Esophagus squamous epithelium (tissue), 5 donors: Measurements from ENCODE around the gene NAV2. TPM values are rescaled to one million over a fixed set of nuclear protein-coding genes. Genes with fewer than 3 reads are reported as not detected.

Source experiments
- DNase-seq: peaks from one replicate; lab custom pipeline; 2025; lab: John Stamatoyannopoulos, UW
- H3K27ac ChIP-seq, 4 donors: fragments of 200-600 bp; sonication (generic); one replicate each; pipeline ENCODE4 v1.5.1; 2016 to 2019; ENCODE audit warnings: mild to moderate bottlenecking in 1 of 4
- H3K27me3 ChIP-seq, 4 donors: fragments of 200-600 bp; sonication (generic); 1 replicate in 3 of 4; 2 replicates in 1 of 4; pipeline versions ENCODE4 v1.5.1 to v1.6.0; 2017 to 2021; ENCODE audit warnings: antibody characterized with exemption in 1 of 4
- H3K36me3 ChIP-seq, 3 donors: fragments of 200-600 bp; sonication (generic); one replicate each; pipeline ENCODE4 v1.5.1; 2016 to 2019
- H3K4me1 ChIP-seq, 3 donors: fragments of 200-600 bp; sonication (generic); one replicate each; pipeline ENCODE4 v1.5.1; 2017 to 2019
- H3K4me3 ChIP-seq, 4 donors: fragments of 200-600 bp; sonication (generic); 1 replicate in 3 of 4; 2 replicates in 1 of 4; pipeline ENCODE4 v1.5.1; 2016 to 2019; ENCODE audit warnings: mild to moderate bottlenecking in 2 of 4, moderate library complexity in 1 of 4
- H3K9me3 ChIP-seq, 3 donors: fragments of 200-600 bp; sonication (generic); one replicate each; pipeline ENCODE4 v1.5.1; 2016 to 2019
- POLR2A ChIP-seq, 4 donors: fragments of 450-650 bp; IDR thresholded peaks; one replicate each; pipeline ENCODE4 v1.6.1; 2017; ENCODE audit warnings: antibody characterized with exemption in 4 of 4, mild to moderate bottlenecking in 4 of 4, moderate library complexity in 3 of 4
- WGBS, 2 donors: methylation state at CpG; one replicate each; pipeline ENCODE4 v1.1.5; 2018; 5-methylcytosine and 5-hydroxymethylcytosine counted together
- intact Hi-C: fragments of 100-400 bp; cut with DNase I; formaldehyde crosslinking; loops from one replicate; pipeline ENCODE4 v1.15.0; 2022
- total RNA-seq, 4 donors: library from RNA; depleted of rRNA; stranded (reverse); fragments of >200 nt; gene quantifications; one replicate each; pipeline ENCODE4 v1.1.0, GENCODE V29; 2016
- TF ChIP-seq, protein P1 (sequence below), 6 experiments: fragments of 450-650 bp in 4 of 6; fragments of 200-600 bp in 2 of 6; sonication (generic) in 2 of 6; IDR thresholded peaks; one replicate each; pipeline ENCODE4 v1.5.1; 2016 to 2019; ENCODE audit warnings: antibody characterized with exemption in 6 of 6, mild to moderate bottlenecking in 4 of 6, moderate library complexity in 4 of 6
- donor health status: DM: yes; HTN: yes; CAD: no.

NAV2 gene
- total RNA-seq, 4 donors from 2014 or later, result 4.9 to 19.1 (median 14.6) TPM

DNA sequence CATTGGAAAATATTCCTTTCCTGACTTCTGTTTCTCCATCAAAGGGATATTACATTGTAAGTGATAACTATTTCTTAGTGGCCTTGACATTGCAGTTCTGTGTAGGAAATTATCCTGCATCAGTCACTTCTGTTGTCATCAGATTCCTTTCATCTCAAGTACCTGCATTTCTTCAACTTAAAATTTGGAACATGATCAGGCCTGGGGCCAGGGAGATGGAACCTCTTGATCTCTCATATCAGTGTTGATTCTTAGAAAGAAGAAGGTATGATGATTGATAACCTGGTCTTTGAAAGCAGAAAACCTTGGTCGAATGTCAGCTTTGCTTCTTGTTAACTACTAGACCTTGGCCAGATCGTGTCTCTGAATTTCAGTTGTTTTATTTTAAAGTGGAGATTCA is 93.6 kb downstream of the NAV2 start:
- Histone ChIP-seq H3K4me3 (no peak overlapping the region), H3K27ac (no peak overlapping the region), H3K4me1 (peaks cover 1 to 41% (median 24%) of the 10 kb centered on the region in 3 donors), H3K9me3 (no peaks in the 10 kb centered on the region), H3K27me3 (no peaks in the 10 kb centered on the region), H3K36me3 (no peaks in the 10 kb centered on the region)
- DNase-seq, result no peak
- no peak for TF ChIP-seq POLR2A (IDR thresholded peaks at IDR 0.05)
- TF ChIP-seq, protein P1, sequence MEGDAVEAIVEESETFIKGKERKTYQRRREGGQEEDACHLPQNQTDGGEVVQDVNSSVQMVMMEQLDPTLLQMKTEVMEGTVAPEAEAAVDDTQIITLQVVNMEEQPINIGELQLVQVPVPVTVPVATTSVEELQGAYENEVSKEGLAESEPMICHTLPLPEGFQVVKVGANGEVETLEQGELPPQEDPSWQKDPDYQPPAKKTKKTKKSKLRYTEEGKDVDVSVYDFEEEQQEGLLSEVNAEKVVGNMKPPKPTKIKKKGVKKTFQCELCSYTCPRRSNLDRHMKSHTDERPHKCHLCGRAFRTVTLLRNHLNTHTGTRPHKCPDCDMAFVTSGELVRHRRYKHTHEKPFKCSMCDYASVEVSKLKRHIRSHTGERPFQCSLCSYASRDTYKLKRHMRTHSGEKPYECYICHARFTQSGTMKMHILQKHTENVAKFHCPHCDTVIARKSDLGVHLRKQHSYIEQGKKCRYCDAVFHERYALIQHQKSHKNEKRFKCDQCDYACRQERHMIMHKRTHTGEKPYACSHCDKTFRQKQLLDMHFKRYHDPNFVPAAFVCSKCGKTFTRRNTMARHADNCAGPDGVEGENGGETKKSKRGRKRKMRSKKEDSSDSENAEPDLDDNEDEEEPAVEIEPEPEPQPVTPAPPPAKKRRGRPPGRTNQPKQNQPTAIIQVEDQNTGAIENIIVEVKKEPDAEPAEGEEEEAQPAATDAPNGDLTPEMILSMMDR (IDR thresholded peaks at IDR 0.05), result no peak
- WGBS, 2 donors, result 71 to 73% methylated on average over 2 of the region's 2 CpGs
- intact Hi-C loops, result no loop called here

DNA sequence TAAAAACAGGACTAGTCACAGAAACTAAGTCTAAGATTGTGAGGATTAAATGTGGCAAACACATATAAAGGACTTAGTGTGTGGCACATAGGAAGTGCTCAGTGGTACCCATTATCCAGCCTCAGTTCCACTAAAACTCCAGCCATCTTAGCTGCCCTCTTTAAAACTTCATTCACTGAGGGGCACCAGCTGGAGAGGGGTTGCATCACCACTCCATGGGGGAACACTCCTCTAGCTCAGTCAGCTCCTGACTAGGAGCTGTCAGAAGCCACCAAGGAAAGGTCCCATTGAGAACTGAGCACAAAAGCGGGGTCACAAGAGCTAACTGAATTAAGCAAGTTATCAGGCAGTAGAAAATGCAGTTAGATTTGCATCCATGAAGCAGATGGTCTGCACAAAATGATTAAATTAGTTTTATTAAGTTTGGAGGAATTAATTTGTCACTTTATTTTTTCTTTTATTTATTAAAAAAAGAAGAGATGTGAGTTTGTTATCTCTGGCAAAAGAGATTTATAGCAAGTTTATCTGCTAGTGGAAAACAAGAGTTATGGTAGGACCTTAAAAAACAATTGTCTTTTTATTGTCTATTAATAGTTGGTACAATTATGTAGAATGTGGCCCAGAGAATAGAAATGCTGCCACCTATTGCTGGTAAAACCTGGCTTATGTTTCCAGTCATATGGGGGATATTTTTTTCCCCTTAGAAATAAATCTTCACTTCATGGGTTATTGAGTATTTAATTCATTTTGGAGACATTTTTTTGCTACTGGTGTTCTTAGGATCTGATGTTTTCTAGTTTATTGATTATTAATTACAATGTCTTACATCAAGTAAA is 95.7 kb downstream of the NAV2 start:
- H3K27me3 ChIP-seq, result no peaks in the 10 kb centered on the region
- DNase-seq, result no peak
- H3K9me3 ChIP-seq, result no peaks in the 10 kb centered on the region
- H3K27ac ChIP-seq, result no peak overlapping the region
- WGBS, 2 donors, result 73 to 79% methylated on average over 1 of the region's 1 CpG
- no peak for TF ChIP-seq POLR2A (IDR thresholded peaks at IDR 0.05)
- TF ChIP-seq, protein P1 (IDR thresholded peaks at IDR 0.05), result peak in 2 of 6 experiments; percentile 7 to 18
- H3K36me3 ChIP-seq, result no peaks in the 10 kb centered on the region
- intact Hi-C loops, result no loop called here
- H3K4me3 ChIP-seq, result no peak overlapping the region
- peaks cover 0 to 26% (median 8%) of the 10 kb centered on the region in 3 donors for H3K4me1 ChIP-seq

DNA sequence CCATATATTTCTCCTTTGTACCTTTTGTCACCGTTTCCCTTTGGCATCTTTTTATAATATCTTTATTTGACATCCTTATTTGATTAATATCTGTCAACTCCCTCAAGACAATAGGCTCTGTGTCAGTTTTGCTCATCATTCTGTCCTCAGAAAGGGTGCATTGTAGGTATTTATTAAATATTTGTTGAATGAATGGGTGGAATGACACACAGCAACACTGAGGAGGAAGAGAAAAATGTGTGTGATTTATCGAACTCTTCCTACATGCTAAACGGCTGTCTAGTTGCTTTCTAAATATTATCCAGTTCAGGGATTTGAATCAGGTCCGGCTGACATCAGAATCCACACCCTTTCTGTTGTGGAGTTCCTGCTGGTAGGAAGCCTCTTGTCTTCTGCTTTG is 98.2 kb downstream of the NAV2 start:
- no peak overlapping the region for H3K27ac ChIP-seq
- H3K9me3 ChIP-seq, result no peaks in the 10 kb centered on the region
- 79 to 82% methylated on average over 4 of the region's 4 CpGs for WGBS, 2 donors
- H3K4me1 ChIP-seq, result peaks cover 0 to 17% (median 0%) of the 10 kb centered on the region in 3 donors
- no peak for TF ChIP-seq POLR2A (IDR thresholded peaks at IDR 0.05)
- TF ChIP-seq, protein P1 (IDR thresholded peaks at IDR 0.05), result no peak
- H3K4me3 ChIP-seq, result no peak overlapping the region
- DNase-seq, result no peak
- intact Hi-C loops, result loop anchor here (10.0 kb wide), 1 partner anchor 94 kb away; no protein-coding TSS in a partner anchor
- no peaks in the 10 kb centered on the region for H3K27me3 ChIP-seq
- H3K36me3 ChIP-seq, result no peaks in the 10 kb centered on the region

DNA sequence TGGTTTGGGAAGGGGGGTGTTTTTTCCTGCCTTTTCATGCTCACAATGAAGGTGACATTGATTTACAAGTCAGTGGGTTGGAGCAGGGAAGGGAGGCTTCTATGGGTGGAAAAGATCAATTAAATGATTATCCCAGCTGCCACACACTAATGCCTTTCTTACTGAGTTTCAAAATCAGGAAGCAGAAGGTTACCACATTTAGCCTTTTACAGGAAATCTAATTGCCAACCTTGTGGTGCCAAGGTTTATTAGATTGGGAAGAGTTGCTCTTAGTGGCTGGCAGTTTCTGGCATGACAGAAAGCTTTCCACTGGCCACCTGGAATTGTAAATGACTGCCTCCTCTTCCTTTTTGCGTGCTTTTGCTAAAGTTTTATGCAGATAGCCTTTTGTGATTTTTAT is 98.7 kb downstream of the NAV2 start:
- Histone ChIP-seq H3K9me3 (no peaks in the 10 kb centered on the region), H3K4me3 (no peak overlapping the region), H3K36me3 (no peaks in the 10 kb centered on the region), H3K27ac (no peak overlapping the region), H3K4me1 (peaks cover 0 to 17% (median 0%) of the 10 kb centered on the region in 3 donors), H3K27me3 (no peaks in the 10 kb centered on the region)
- 62 to 65% methylated on average over 1 of the region's 1 CpG for WGBS, 2 donors
- no peak for DNase-seq
- intact Hi-C loops, result loop anchor here (10.0 kb wide), 1 partner anchor 93 kb away; no protein-coding TSS in a partner anchor
- no peak for TF ChIP-seq POLR2A (IDR thresholded peaks at IDR 0.05)
- TF ChIP-seq, protein P1 (IDR thresholded peaks at IDR 0.05), result no peak

DNA sequence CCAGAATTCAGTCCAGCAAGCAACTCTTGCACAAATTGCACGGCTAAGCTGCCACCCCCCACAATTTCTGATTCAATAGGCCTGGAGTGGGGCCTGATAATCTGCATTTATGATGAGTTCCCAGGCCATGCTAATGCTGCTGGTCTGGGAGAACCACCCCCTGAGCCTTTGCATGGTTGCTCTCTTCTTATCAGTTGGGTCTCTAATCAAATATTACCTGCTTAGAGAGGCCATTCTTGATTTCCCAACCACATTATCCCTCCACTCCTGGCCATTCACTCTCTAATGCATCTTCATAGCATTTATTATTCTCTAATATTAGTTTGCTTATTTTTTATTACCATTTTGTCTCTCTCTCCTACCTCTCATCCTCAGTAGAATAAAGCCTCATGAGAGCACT is 99.5 kb downstream of the NAV2 start:
- intact Hi-C loops, result loop anchor here (10.0 kb wide), 1 partner anchor 93 kb away; no protein-coding TSS in a partner anchor
- TF ChIP-seq, protein P1 (IDR thresholded peaks at IDR 0.05), result no peak
- TF ChIP-seq POLR2A (IDR thresholded peaks at IDR 0.05), result no peak
- Histone ChIP-seq H3K36me3 (no peaks in the 10 kb centered on the region), H3K4me3 (no peak overlapping the region), H3K4me1 (peaks cover 0 to 17% (median 0%) of the 10 kb centered on the region in 3 donors), H3K27ac (no peak overlapping the region), H3K9me3 (no peaks in the 10 kb centered on the region), H3K27me3 (no peaks in the 10 kb centered on the region)
- no peak for DNase-seq
- WGBS, 2 donors, result 90 to 93% methylated on average over 1 of the region's 1 CpG
